GM20431 (cell line): ENCODE measurements around the gene ZNF782.
"Not testable (repeated sequence)": the region's sequence is repeated elsewhere in the genome, so short reads cannot be mapped to it uniquely, and the experiment has no call there.

Experiments used
- in situ Hi-C: fragments of 300-500 bp; cut with MseI, MboI; formaldehyde crosslinking; loops from one replicate; pipeline ENCODE4 v1.15.0; 2020; ENCODE audit warnings: low sequenced_read_pairs; ENCODE audit not compliant: unreplicated experiment

ZNF782 gene

DNA sequence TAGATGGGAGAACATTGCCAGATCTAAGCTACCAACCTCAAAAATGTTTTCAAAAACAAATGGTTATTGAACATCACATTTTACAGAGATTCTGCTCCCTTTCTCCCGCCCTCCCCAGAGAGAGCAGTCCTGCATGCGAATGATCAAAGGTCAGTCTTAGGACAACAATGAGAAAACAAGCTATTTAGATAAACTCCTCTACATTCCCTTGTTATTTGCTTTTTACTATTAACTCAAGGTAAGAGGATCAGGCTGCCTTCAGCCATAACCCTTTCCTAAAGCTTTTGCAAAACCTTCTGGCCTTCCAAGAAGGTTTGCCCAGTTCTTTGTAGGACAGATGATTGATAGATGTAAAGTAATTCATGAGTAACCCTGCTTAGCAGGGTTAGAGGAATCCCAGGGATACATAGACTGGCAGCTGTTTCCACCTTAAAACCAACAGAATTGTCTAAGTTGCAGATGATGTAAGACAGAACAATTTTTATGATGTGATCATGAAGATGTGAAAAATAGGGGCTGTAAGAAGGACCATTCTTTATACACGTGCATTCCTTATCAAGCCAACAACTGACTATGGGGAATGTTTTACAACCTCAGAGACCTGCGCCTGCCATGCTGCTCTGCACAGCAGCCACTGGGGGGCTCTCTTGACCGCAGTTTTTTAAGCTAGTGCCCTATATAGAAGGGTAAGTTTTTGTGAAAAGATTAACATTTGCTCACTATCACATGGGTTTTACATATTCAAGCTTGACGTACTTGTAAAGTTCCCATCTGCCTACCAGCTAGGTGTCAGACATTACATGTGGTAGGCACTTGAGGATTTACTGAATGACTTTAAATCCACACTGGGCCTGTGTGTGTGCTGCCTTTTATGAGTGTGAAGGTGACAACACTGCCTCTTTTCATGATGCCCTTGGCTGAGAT lies 2.3 kb upstream of the ZNF782 start:
- in situ Hi-C loops, result loop anchor here (10.0 to 25.0 kb wide), 3 partner anchors 256 to 756 kb away; no protein-coding TSS in a partner anchor

- in situ Hi-C loops, result loop anchor here (10.0 to 25.0 kb wide), 3 partner anchors 258 to 758 kb away; no protein-coding TSS in a partner anchor
Measured at GRCh38 chr9:96854651-96855273, 448 bp upstream of the ZNF782 start.

DNA sequence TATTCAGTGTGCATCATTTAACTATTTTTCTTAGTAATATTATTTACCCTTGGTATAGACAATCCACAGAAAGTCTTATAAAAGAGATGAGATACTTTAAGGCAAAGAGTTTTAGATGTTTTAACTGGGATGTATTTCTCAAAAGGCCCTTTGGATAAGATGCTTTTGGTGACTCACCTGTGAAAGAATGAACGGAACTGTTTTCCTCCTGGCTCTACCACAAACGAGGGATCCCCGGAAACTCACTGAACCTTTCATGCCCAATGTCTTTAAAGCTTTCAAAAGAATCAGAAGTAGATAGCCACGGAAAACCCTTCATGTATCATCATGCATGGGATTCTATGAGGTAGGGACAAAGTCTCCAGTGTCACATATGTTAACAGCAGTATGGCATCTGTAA lies 1.6 kb downstream of the ZNF782 start:
- in situ Hi-C loops, result loop anchor here (10.0 to 25.0 kb wide), 3 partner anchors 260 to 760 kb away; no protein-coding TSS in a partner anchor

DNA sequence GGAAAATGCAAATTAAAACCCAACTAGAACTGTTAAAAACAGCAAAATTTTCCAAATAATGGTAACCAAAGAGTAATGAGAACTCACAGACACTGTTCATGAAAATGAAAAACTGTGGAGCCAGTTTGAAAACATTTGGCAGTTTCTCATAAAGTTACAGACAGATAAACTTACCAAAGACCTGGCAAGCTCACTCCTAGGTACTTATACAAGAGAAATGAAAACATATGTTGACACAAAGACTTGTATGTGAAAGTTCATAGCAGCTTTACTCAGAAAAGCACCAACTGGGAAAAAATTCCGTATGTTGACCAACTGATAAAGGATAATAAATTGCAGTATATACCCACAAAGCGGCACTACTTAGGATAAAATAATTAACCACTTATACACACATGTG lies 10.3 kb downstream of the ZNF782 start:
- in situ Hi-C loops, result no loop called here

DNA sequence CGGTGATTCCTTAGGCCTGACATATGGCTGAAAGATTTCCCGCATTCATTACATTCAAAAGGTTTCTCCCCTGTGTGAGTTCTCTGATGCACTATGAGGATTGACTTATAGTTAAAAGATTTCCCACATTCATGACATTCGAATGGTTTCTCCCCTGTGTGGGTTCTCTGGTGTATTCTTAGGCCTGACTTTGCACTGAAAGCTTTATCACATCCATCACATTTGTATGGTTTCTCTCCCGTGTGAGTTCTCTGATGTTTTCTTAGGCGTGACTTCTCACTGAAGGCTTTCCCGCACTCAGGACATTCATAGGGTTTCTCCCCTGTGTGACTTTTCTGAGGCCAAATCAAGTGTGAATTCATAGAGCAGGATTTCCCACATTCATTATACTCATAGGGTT lies 35.8 kb downstream of the ZNF782 start:
- in situ Hi-C loops, result no loop called here

- in situ Hi-C loops, result no loop called here
Measured at GRCh38 chr9:96817973-96818372, 36.3 kb downstream of the ZNF782 start.

- in situ Hi-C loops, result no loop called here
Measured at GRCh38 chr9:96813607-96814006, 40.7 kb downstream of the ZNF782 start.

DNA sequence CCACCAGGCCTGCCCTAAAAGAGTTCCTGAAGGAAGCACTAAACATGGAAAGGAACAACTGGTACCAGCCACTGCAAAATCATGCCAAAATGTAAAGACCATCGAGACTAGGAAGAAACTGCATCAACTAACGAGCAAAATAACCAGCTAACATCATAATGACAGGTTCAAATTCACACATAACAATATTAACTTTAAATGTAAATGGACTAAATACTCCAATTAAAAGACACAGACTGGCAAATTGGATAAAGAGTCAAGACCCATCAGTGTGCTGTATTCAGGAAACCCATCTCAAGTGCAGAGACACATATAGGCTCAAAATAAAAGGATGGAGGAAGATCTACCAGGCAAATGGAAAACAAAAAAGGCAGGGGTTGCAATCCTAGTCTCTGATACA lies 55.4 kb downstream of the ZNF782 start:
- in situ Hi-C loops, result not testable (repeated sequence)

GRCh38 chr9:96784021-96784420 lies 70.3 kb downstream of the ZNF782 start:
- in situ Hi-C loops, result no loop called here

DNA sequence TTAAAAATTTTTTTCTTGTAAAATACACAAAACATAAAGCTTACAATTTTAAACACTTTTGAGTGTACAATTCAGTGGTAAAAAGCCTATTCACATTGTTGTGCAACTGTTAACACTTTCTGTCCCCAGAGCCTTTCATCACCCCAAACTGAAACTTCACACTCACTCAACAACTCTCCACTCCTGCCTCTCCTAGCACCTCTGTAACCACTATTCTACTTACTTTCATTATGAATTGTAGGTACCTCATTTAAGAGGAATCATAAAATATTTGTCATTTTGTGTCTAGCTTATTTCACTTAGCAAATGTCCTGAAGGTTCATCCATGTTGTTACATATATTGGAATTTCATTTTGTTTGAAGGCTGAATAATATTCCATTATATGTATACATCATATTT lies 72.1 kb downstream of the ZNF782 start:
- in situ Hi-C loops, result no loop called here

GRCh38 chr9:96781552-96781951 lies 72.8 kb downstream of the ZNF782 start:
- in situ Hi-C loops, result no loop called here

DNA sequence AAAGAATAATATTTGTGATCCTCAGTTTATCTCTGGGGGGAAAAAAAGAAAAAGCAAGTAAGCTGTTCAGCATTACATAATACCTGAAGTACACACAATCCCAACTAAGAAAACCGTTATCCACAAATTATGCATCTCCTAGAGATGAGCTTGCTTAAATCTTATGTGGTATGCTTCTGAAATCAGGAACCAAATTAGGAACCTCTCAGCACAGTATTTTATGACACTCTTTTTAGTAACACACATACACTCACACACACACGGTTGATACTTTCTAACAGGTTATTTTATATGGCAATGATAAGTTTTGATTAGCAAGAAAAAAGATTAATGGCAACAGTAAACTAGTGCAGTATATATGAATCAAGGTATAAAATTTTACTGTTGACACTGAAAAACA lies 75.2 kb downstream of the ZNF782 start:
- in situ Hi-C loops, result no loop called here

GRCh38 chr9:96777426-96777864 lies 76.9 kb downstream of the ZNF782 start:
- in situ Hi-C loops, result no loop called here

DNA sequence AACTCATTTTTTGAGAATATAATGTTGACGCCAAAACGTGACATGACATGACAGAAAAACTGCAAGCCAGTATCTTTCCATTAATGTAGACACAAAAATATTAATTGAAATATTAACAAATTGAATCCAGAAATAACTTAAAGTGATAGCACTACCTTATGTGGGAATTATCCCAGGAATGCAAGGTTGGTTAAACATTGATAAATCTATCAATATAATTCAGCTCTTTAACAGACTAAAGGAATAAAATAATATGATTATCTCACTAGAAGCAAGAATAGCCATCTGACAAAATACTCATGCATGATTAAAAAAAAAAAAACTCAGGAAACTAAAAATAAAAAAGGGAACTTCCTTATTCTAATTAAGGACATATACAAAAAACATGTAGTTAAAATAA lies 83.2 kb downstream of the ZNF782 start:
- in situ Hi-C loops, result no loop called here

DNA sequence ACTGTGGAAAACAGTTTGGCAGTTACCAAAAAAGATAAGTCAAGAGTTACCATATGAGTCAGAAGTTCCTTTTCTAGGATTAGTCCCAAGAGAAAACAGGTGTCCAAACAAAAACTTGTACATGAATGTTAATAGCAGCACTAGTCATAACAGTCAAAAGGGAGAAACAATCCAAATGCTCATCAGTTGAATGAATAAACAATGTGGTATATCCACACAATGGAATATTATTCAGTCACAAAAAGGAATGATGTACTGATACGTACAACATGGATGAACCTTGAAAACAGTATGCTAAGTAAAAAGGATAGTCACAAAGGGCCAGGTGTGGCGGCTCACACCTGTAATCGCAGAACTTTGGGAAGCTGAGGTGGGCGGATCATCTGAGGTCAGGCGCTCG lies 84.3 kb downstream of the ZNF782 start:
- in situ Hi-C loops, result no loop called here
